AG04450 (cell line): ENCODE results near the gene THADA. TPM values are rescaled to one million over a fixed set of nuclear protein-coding genes. Genes with fewer than 3 reads are reported as not detected.

ENCODE experiments used
- CTCF ChIA-PET: fragments of 300-600, 350-600 bp; formaldehyde crosslinking; extraction: SDS; loops from one replicate; lab custom pipeline; 2022; ENCODE audit warnings: antibody characterized with exemption, inconsistent platforms; lab: Charles Lee
- POLR2A ChIA-PET: fragments of 350-600 bp; formaldehyde crosslinking; extraction: SDS; loops from one replicate; lab custom pipeline; 2021; ENCODE audit warnings: antibody characterized with exemption, inconsistent platforms; lab: Yijun Ruan, JAX
- DNase-seq: peaks from one replicate; pipeline ENCODE4 v3.0.0-alpha.2; 2011; ENCODE audit warnings: low read depth, low spot score
- H3K27ac ChIP-seq: one replicate; pipeline ENCODE4 v1.5.1; 2012; ENCODE audit warnings: low read depth, low read length, control low read depth
- H3K27me3 ChIP-seq: one replicate; pipeline ENCODE4 v1.6.0; 2012; ENCODE audit warnings: low read length; ENCODE audit not compliant: control insufficient read depth, insufficient read depth
- H3K4me3 ChIP-seq: 2 replicates; pipeline ENCODE4 v1.5.1; 2011; ENCODE audit warnings: mild to moderate bottlenecking, low read depth, low read length, control low read depth
- H3K9me3 ChIP-seq: 2 replicates; pipeline ENCODE4 v1.5.1; 2012; ENCODE audit warnings: low read length; ENCODE audit not compliant: control insufficient read depth, insufficient read depth
- CTCF ChIP-seq: IDR thresholded peaks from 2 replicates; pipeline ENCODE4 v1.5.1; 2011; ENCODE audit warnings: low read depth, low read length, control low read depth, inconsistent platforms
- polyA plus RNA-seq: library from polyadenylated mRNA; depleted of rRNA; stranded (reverse); fragments of >200 nt; gene quantifications from 2 replicates; pipeline ENCODE4 v1.2.3, GENCODE V29; 2011

The THADA gene
- polyA plus RNA-seq, 1 experiment, result 15.0 TPM

DNA sequence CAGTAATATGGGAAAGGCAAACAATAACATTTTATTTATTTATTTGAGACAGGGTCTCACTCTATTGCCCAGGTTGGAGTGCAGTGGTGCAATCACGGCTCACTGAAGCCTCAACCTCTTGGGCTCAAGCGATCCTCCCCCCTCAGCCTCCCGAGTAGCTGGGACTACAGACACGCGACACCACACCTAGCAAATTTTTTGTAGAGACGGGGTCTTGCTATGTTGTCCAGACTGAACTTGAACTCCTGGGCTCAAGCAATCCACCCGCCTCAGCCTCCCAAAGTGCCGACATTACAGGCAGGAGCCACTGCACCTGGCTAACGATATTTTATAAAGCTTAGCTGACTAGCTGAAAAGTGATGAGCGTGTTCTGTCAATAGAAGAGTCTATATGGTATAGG is 23.7 kb upstream of the THADA start:
- peaks cover 19% of the 10 kb centered on the region for H3K27me3 ChIP-seq
- H3K27ac ChIP-seq, result no peak overlapping the region
- no peak for DNase-seq
- H3K9me3 ChIP-seq, result no peaks in the 10 kb centered on the region
- TF ChIP-seq CTCF, result no peak
- ChIA-PET POLR2A (no interaction called here), CTCF (no interaction called here)
- no peak overlapping the region for H3K4me3 ChIP-seq

DNA sequence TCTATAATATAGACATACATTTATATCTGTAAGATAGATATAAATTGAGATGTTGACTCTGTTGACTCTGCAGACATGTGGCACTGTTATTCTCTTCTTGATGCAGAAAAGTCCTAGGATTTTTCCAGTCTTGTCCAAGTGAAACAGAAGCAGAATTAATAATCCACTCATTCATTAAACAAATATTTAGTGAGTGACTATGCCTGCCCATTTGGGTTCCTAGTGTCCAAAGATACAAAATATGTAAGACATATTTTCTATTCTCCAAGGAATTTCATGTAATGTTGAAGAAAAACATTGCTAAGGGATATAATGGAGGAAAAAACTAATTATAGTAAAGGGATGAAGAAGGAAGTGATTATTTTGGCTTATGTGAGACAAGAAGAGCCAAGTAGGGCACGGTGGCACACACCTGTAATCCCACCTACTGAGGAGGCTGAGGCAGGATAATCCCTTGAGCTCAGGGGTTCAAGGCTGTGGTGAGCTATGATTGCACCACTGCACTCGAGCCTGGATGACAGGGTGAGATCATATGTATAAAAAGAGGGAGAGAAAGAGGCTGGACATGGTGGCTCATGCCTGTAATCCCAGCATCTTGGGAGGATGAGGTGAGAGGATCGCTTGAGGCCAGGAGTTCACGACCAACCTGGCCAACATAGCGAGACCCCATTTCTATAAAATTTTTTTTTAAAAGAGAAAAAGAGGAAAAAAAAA is 21.3 kb upstream of the THADA start:
- TF ChIP-seq CTCF, result no peak
- ChIA-PET CTCF (interaction anchor here (0.6 kb wide), 1 partner anchor 323 kb away, joined by 3 read pairs; no protein-coding TSS in a partner anchor), POLR2A (interaction anchor here (0.7 kb wide), 1 partner anchor 20 kb away, joined by 7 read pairs; the partner anchor contains the start of gene PLEKHH2)
- DNase-seq, result no peak
- peaks cover 4% of the 10 kb centered on the region for H3K27me3 ChIP-seq
- no peak overlapping the region for H3K4me3 ChIP-seq
- no peak overlapping the region for H3K27ac ChIP-seq
- no peaks in the 10 kb centered on the region for H3K9me3 ChIP-seq

- Histone ChIP-seq H3K27ac (no peak overlapping the region), H3K4me3 (no peak overlapping the region), H3K27me3 (peaks cover 4% of the 10 kb centered on the region), H3K9me3 (no peaks in the 10 kb centered on the region)
- CTCF ChIA-PET, result interaction anchor here (0.7 to 1.3 kb wide), 4 partner anchors 8 to 185 kb away, joined by 3 to 4 read pairs (median 3); no protein-coding TSS in a partner anchor
- no peak for DNase-seq
- POLR2A ChIA-PET, result no interaction called here
- no peak for TF ChIP-seq CTCF
Observed at GRCh38 chr2:43612944-43613343, 17.1 kb upstream of the THADA start.

GRCh38 chr2:43611987-43612894 is 16.4 kb upstream of the THADA start:
- H3K4me3 ChIP-seq, result no peak overlapping the region
- no peak for DNase-seq
- peak; percentile 92 for TF ChIP-seq CTCF
- H3K9me3 ChIP-seq, result no peaks in the 10 kb centered on the region
- no peak overlapping the region for H3K27ac ChIP-seq
- POLR2A ChIA-PET, result no interaction called here
- CTCF ChIA-PET, result interaction anchor here (0.6 to 1.3 kb wide), 6 partner anchors 8 to 67 kb away, joined by 3 to 4 read pairs (median 3); no protein-coding TSS in a partner anchor
- peaks cover under 1% of the 10 kb centered on the region for H3K27me3 ChIP-seq
